Type B pancreatic cell (in vitro differentiated cells): ENCODE results near the gene PTPRT. TPM values are rescaled to one million over a fixed set of nuclear protein-coding genes. Genes with fewer than 3 reads are reported as not detected.

ENCODE experiments used
- DNase-seq: peaks from one replicate; pipeline ENCODE4 v3.0.0; 2021; ENCODE audit warnings: mixed read lengths; ENCODE audit not compliant: unreplicated experiment; ENCODE audit errors: extremely low spot score
- H3K27ac Mint-ChIP-seq: 2 replicates; pipeline ENCODE4 v1.8.0; 2021; ENCODE audit warnings: mild to moderate bottlenecking, mixed read lengths
- H3K27me3 Mint-ChIP-seq: 2 replicates; pipeline ENCODE4 v1.8.0; 2021; ENCODE audit warnings: mixed read lengths
- H3K36me3 Mint-ChIP-seq: 2 replicates; pipeline ENCODE4 v1.8.0; 2021; ENCODE audit warnings: mixed read lengths
- H3K4me1 Mint-ChIP-seq: one replicate; pipeline ENCODE4 v1.8.0; 2021; ENCODE audit warnings: mixed read lengths; ENCODE audit not compliant: unreplicated experiment
- H3K4me3 Mint-ChIP-seq: 2 replicates; pipeline ENCODE4 v1.8.0; 2021; ENCODE audit warnings: mild to moderate bottlenecking, mixed read lengths
- H3K9me3 Mint-ChIP-seq: 2 replicates; pipeline ENCODE4 v1.8.0; 2021; ENCODE audit warnings: mixed read lengths
- CTCF ChIP-seq: fragments of 200-600 bp; sonication (generic); conservative IDR thresholded peaks from 2 replicates; pipeline ENCODE4 v1.5.0; 2021; ENCODE audit warnings: antibody characterized with exemption, mild to moderate bottlenecking
- total RNA-seq: library from RNA; stranded (reverse); gene quantifications from 2 replicates; pipeline ENCODE4 v1.2.1, GENCODE V29; 2021; ENCODE audit warnings: low replicate concordance

Gene PTPRT
- total RNA-seq, 1 donor from 2014 or later: 7.0 TPM

- H3K27me3 Mint-ChIP-seq: peaks cover 8% of the 10 kb centered on the region
- TF ChIP-seq CTCF: no peak
- no peaks in the 10 kb centered on the region for H3K4me1 Mint-ChIP-seq
- no peaks in the 10 kb centered on the region for H3K36me3 Mint-ChIP-seq
- H3K4me3 Mint-ChIP-seq: no peak overlapping the region
- DNase-seq: no peak
- no peak overlapping the region for H3K27ac Mint-ChIP-seq
- no peaks in the 10 kb centered on the region for H3K9me3 Mint-ChIP-seq
Measured at GRCh38 chr20:43028470-43028869, 161.2 kb downstream of the PTPRT start.

- TF ChIP-seq CTCF: no peak
- no peak overlapping the region for H3K4me3 Mint-ChIP-seq
Measured at GRCh38 chr20:43023836-43024235, 165.9 kb downstream of the PTPRT start.

GRCh38 chr20:43022568-43022967, 167.1 kb downstream of the PTPRT start:
- Mint-ChIP-seq H3K36me3 (no peaks in the 10 kb centered on the region), H3K9me3 (no peaks in the 10 kb centered on the region), H3K27me3 (peaks cover under 1% of the 10 kb centered on the region), H3K4me1 (no peaks in the 10 kb centered on the region), H3K4me3 (no peak overlapping the region), H3K27ac (no peak overlapping the region)
- no peak for TF ChIP-seq CTCF
- DNase-seq: no peak

More at GRCh38 chr20:43023836-43024235, 165.9 kb downstream of the PTPRT start:
- no peaks in the 10 kb centered on the region for H3K36me3 Mint-ChIP-seq
- no peaks in the 10 kb centered on the region for H3K9me3 Mint-ChIP-seq
- no peak overlapping the region for H3K27ac Mint-ChIP-seq
- peaks cover 8% of the 10 kb centered on the region for H3K27me3 Mint-ChIP-seq
- no peak for DNase-seq
- no peaks in the 10 kb centered on the region for H3K4me1 Mint-ChIP-seq

GRCh38 chr20:43022081-43022480, 167.6 kb downstream of the PTPRT start:
- no peak for DNase-seq
- Mint-ChIP-seq H3K36me3 (no peaks in the 10 kb centered on the region), H3K4me1 (no peaks in the 10 kb centered on the region), H3K9me3 (no peaks in the 10 kb centered on the region), H3K4me3 (no peak overlapping the region), H3K27ac (no peak overlapping the region), H3K27me3 (peaks cover 3% of the 10 kb centered on the region)
- no peak for TF ChIP-seq CTCF

- Mint-ChIP-seq H3K27ac (no peak overlapping the region), H3K4me3 (no peak overlapping the region), H3K9me3 (no peaks in the 10 kb centered on the region), H3K4me1 (no peaks in the 10 kb centered on the region), H3K36me3 (no peaks in the 10 kb centered on the region), H3K27me3 (peaks cover 3% of the 10 kb centered on the region)
- DNase-seq: no peak
- TF ChIP-seq CTCF: no peak
Measured at GRCh38 chr20:43017241-43018030, 172.3 kb downstream of the PTPRT start.
